ENCODE results near the gene ATP5PO. TPM values are rescaled to one million over a fixed set of nuclear protein-coding genes. Genes with fewer than 3 reads are reported as not detected.

The ATP5PO gene
- total RNA-seq, 4 donors from 2014 or later: 261 to 560 (median 356) TPM

GRCh38 chr21:33942426-33942825 is 26.8 kb upstream of the ATP5PO start:
- no peak for DNase-seq
- no peaks in the 10 kb centered on the region for H3K36me3 ChIP-seq
- TF ChIP-seq, protein P1, sequence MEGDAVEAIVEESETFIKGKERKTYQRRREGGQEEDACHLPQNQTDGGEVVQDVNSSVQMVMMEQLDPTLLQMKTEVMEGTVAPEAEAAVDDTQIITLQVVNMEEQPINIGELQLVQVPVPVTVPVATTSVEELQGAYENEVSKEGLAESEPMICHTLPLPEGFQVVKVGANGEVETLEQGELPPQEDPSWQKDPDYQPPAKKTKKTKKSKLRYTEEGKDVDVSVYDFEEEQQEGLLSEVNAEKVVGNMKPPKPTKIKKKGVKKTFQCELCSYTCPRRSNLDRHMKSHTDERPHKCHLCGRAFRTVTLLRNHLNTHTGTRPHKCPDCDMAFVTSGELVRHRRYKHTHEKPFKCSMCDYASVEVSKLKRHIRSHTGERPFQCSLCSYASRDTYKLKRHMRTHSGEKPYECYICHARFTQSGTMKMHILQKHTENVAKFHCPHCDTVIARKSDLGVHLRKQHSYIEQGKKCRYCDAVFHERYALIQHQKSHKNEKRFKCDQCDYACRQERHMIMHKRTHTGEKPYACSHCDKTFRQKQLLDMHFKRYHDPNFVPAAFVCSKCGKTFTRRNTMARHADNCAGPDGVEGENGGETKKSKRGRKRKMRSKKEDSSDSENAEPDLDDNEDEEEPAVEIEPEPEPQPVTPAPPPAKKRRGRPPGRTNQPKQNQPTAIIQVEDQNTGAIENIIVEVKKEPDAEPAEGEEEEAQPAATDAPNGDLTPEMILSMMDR (IDR thresholded peaks at IDR 0.05 in 4 of 5, conservative IDR thresholded peaks at IDR 0.05 in 1 of 5): no peak
- no peak for TF ChIP-seq POLR2A (IDR thresholded peaks at IDR 0.05)
- no peaks in the 10 kb centered on the region for H3K9me3 ChIP-seq
- no peak for ATAC-seq
- H3K4me1 ChIP-seq: peaks cover 3 to 7% of the 10 kb centered on the region in 2 donors
- intact Hi-C loops (cut with DNase I; ENCODE audit: low total_unique reads): loop anchor here (10.0 kb wide), 1 partner anchor 132 kb away; the partner anchor contains the start of genes MRPS6 and SLC5A3
- no peak overlapping the region for H3K4me3 ChIP-seq
- no peak overlapping the region for H3K27ac ChIP-seq
- in situ Hi-C loops (cut with MboI; ENCODE audit: low sequenced_read_pairs in 4 of 4): loop anchor here in 1 of 4 donors (25.0 kb wide), 1 partner anchor 120 kb away; the partner anchor contains the start of genes MRPS6 and SLC5A3
- H3K27me3 ChIP-seq: no peaks in the 10 kb centered on the region

GRCh38 chr21:33940881-33941245 is 25.3 kb upstream of the ATP5PO start:
- intact Hi-C loops (cut with DNase I; ENCODE audit: low total_unique reads) (loop anchor here (10.0 kb wide), 1 partner anchor 134 kb away; the partner anchor contains the start of genes MRPS6 and SLC5A3), in situ Hi-C loops (cut with MboI; ENCODE audit: low sequenced_read_pairs in 4 of 4) (loop anchor here in 1 of 4 donors (25.0 kb wide), 1 partner anchor 121 kb away; the partner anchor contains the start of genes MRPS6 and SLC5A3)
- no peak for DNase-seq
- Histone ChIP-seq H3K4me3 (no peak overlapping the region), H3K36me3 (no peaks in the 10 kb centered on the region), H3K27me3 (no peaks in the 10 kb centered on the region), H3K27ac (no peak overlapping the region), H3K9me3 (no peaks in the 10 kb centered on the region), H3K4me1 (peaks cover 0 to 7% of the 10 kb centered on the region in 2 donors)
- no peak for ATAC-seq
- TF ChIP-seq, protein P1 (IDR thresholded peaks at IDR 0.05 in 4 of 5, conservative IDR thresholded peaks at IDR 0.05 in 1 of 5): no peak
- TF ChIP-seq POLR2A (IDR thresholded peaks at IDR 0.05): no peak

- in situ Hi-C loops (cut with MboI; ENCODE audit: low sequenced_read_pairs in 4 of 4): loop anchor here in 1 of 4 donors (25.0 kb wide), 1 partner anchor 122 kb away; the partner anchor contains the start of genes MRPS6 and SLC5A3
Measured at GRCh38 chr21:33940164-33940880, 24.7 kb upstream of the ATP5PO start.

DNA sequence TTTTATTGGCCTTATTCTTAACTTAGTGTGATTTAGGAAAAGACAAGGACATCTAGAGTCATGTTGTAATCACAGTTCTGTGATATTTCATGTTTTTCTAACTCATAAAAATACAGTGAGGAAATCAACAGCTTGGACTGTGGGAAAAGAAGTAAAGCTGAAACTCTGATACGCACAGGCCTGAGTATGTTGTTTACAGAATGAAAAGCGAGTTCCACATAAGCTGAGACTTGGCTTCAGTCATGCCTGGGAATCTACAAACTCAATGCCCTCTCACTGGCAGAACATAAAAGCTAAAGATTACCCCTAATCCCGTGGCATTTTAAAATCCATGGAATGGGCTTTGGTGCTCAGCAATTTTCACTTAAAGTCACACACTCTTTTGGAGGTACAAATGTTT is 23.6 kb upstream of the ATP5PO start:
- no peaks in the 10 kb centered on the region for H3K27me3 ChIP-seq
- intact Hi-C loops (cut with DNase I; ENCODE audit: low total_unique reads): no loop called here
- H3K4me3 ChIP-seq: no peak overlapping the region
- no peaks in the 10 kb centered on the region for H3K36me3 ChIP-seq
- no peak for DNase-seq
- peaks cover 0 to 9% of the 10 kb centered on the region in 2 donors for H3K4me1 ChIP-seq
- TF ChIP-seq, protein P1 (IDR thresholded peaks at IDR 0.05 in 4 of 5, conservative IDR thresholded peaks at IDR 0.05 in 1 of 5): no peak
- no peak for TF ChIP-seq POLR2A (IDR thresholded peaks at IDR 0.05)
- H3K9me3 ChIP-seq: no peaks in the 10 kb centered on the region
- H3K27ac ChIP-seq: no peak overlapping the region
- ATAC-seq: no peak
- in situ Hi-C loops (cut with MboI; ENCODE audit: low sequenced_read_pairs in 4 of 4): loop anchor here in 1 of 4 donors (25.0 kb wide), 1 partner anchor 123 kb away; the partner anchor contains the start of genes MRPS6 and SLC5A3

More at GRCh38 chr21:33940164-33940880, 24.7 kb upstream of the ATP5PO start:
- no peak for TF ChIP-seq POLR2A (IDR thresholded peaks at IDR 0.05)
- TF ChIP-seq, protein P1 (IDR thresholded peaks at IDR 0.05 in 4 of 5, conservative IDR thresholded peaks at IDR 0.05 in 1 of 5): no peak
- H3K4me1 ChIP-seq: peaks cover 0 to 9% of the 10 kb centered on the region in 2 donors
- ATAC-seq: no peak
- no peak for DNase-seq
- H3K9me3 ChIP-seq: no peaks in the 10 kb centered on the region
- intact Hi-C loops (cut with DNase I; ENCODE audit: low total_unique reads): loop anchor here (10.0 kb wide), 1 partner anchor 134 kb away; the partner anchor contains the start of genes MRPS6 and SLC5A3
- H3K36me3 ChIP-seq: no peaks in the 10 kb centered on the region
- no peak overlapping the region for H3K4me3 ChIP-seq
- no peak overlapping the region for H3K27ac ChIP-seq
- H3K27me3 ChIP-seq: no peaks in the 10 kb centered on the region

Measured in gastrocnemius medialis (tissue), 4 donors.